ENCODE measurements around the gene ARID1B.
A peak's percentile ranks its signal among the peaks of the same experiment; 100 is the strongest.
"Not testable (repeated sequence)": the region's sequence is repeated elsewhere in the genome, so short reads cannot be mapped to it uniquely, and the experiment has no call there.

ARID1B gene

DNA sequence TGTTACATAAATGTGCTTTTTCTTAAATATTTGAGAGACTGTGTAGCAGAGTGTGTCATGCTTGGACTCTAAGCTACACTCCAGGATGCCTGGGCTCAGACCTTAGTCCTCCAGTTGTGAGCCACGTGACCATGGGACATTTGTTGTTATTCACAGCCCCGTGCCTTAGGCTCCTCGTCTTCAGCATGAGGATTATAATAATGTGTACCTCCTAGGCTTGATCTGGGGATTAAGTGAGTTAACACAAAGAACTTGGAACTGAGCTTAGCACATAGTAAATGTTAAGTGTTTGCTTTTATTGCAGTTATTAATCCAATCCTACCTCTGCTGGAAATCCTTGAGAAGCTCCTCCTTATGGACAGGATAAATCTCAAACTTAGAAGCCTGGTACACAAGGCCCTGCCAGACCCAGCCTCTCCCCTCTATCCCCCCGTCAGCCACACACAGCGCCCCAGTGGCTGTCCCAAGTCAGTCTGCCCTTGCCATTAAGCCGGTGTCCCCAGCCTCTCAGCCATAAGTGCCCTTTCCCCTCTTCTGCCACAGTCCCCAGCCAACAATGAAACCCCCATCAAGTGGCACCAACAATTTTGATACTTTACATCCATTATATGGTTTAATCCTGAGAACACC, 368.6 kb downstream of the ARID1B start:
- no peak for DNase-seq

DNA sequence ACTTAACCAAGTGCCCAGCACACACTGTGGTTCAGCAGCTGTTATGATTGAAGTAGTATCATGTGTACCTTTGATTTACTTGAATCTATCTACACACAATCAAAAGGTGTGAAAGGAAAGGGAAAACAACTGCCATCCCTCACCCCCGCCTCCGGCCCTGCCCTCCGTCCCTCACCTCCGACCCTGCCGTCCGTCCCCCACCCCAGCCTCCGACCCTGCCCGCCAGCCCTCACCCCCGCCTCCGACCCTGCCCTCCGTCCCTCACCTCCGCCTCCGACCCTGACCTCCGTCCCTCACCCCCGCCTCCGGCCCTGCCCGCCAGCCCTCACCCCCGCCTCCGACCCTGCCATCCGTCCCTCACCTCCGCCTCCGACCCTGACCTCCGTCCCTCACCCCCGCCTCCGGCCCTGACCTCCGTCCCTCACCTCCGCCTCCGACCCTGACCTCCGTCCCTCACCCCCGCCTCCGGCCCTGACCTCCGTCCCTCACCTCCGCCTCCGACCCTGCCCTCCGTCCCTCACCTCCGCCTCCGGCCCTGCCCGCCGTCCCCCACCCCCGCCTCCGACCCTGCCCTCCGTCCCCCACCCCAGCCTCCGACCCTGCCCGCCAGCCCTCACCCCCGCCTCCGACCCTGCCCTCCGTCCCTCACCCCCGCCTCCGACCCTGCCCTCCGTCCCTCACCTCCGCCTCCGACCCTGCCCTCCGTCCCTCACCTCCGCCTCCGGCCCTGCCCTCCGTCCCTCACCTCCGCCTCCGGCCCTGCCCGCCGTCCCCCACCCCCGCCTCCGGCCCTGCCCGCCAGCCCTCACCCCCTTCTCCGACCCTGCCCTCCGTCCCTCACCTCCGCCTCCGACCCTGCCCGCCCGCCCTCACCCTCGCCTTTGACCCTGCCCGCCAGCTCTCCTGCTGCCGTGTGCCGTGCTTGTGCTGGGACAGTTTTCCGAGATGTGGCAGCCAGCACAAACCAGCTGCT, 370.2 kb downstream of the ARID1B start:
- not testable (repeated sequence) for DNase-seq

DNA sequence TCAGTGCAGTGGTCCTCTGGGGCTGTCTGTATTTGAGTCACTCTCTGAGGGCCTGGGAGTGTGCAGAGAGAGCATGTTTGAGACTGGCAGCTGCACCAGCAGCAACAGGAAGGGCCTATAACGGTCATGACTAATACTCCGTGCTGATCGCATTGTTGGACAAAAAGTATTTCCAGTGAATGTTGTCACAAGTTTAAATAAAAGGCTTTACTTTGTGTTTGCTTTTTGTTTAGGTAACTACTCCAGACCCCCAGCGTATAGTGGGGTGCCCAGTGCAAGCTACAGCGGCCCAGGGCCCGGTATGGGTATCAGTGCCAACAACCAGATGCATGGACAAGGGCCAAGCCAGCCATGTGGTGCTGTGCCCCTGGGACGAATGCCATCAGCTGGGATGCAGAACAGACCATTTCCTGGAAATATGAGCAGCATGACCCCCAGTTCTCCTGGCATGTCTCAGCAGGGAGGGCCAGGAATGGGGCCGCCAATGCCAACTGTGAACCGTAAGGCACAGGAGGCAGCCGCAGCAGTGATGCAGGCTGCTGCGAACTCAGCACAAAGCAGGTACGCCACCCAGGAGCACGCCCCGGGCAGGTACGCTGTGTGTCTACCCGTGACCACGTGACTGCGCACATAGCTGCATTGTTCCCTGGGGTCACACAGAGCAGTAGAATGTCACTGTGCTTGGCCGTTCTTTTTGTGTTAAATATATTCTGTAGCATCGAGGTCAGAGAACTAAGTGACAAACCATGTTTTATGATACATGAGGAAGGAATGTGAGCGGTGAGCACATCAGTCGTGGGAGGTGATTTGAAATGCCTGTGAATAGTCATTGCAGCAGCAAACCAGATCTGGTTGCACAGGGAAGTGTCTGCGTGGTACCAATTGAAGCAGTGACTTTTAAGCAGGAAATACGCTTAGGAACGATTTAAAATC, 371.5 kb downstream of the ARID1B start:
- peak in 1 of 2 experiments; percentile 30 for DNase-seq

DNA sequence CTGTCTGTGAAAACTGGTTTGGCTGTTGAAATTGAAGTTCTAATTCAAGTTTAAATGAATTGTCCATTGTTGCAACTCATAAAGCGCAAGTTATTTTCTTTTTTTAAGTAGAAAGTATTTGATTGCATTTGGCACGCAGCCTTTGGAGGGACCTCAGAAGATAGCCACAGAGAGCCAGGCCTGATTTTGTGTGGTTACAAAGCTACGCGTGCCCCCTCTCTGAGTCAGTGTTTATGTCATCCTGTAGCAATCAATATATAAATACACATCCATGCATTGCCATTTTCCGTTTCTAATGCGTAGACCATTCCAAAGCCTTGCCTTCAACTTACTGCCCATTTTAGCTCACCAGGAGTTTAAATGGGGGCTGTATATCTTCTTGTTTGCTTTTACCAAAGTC, 372.9 kb downstream of the ARID1B start:
- no peak for DNase-seq

DNA sequence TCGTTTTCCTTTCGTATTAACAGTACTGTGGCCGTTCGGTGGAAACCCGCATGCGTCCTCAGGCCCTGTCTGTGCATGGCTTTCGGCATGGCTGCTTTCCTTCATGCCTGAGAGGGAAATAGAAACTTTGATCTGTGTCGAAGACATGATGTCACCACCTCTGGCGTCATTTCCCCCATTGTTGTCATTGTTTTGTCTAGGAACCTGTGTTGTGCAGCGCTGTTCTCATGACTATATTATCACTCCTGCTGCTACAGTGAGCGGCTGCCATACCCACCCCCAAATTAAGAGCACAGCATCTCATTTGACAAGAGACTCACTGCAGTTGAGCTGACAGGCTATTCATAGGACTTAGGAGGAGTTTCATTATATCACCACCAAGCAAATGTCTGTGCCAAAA, 373.9 kb downstream of the ARID1B start:
- no peak for DNase-seq

DNA sequence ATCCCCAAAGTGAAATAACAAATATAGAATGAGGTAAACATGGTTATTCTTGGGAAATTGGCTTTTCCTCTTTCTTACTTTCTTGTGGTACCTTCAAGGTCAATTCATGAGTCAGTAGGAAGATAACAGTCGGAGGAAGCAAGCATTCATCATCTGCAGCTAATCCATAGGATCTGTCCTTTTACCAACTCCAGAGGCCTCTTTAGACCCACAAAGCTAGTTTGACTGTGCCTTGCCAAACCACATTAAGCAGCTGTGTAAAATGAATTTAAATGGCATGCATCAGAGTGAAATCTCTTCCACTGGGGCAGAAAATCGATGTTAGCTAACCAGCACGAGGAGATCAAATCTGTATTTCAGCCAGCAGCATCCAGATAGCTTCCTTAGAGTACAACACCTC, 374.8 kb downstream of the ARID1B start:
- DNase-seq: no peak

DNA sequence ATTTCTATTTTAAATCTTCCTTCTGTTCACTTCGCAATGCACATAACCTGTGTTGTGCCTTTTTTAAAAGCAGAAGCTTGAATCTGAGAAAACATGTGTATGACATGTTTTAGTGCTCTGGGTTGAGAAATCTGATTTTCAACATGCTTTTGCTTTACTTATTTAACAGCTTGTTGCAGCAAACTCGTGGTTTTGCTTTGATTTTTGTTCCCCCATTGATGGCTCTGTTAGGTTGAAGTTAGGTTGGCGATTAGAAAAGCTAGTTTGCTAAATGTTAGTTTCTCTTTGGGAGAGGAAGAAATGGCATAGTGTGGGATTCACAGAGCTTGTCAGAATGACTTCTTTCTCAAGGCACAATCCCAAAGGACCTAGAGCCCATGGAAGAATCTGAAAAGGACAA, 375.4 kb downstream of the ARID1B start:
- no peak for DNase-seq

DNA sequence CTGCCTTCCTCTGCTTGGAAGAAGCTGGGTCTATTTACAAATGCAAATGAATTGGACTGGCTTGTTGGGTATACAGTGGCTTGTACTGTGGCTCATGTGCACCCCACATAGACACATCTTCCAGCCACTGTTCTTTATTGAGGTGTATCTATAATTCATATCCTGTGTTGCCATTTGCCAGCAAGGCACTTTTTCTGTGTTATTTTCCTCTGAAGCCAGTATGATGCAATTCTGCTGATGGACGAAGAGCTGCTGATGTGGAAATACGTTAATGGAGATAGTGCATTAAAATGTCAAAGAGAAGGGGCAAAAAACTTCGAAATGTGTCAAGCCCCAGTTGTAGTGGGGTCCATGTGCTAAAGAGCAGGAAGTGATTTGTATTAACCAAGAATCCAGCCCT, 378.6 kb downstream of the ARID1B start:
- no peak for DNase-seq

DNA sequence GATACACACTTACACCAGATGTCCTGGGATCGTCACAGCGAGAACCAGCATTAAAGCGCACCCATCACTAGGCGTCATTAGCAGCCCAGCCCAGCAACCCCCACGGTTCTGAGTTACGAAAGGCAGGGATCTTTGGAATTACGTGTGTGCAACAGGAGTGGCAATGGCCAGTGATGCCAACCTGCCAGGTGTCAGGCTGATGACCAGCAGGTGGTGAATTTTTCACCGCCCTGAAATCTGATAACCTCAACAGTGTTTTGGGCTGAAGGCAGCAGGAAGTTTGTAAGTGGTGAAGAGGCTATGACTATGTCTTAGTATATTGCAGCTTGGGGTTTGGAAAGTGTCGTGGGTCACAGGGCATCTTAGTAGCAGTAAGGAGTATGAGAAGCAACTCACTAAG, 380.1 kb downstream of the ARID1B start:
- no peak for DNase-seq

DNA sequence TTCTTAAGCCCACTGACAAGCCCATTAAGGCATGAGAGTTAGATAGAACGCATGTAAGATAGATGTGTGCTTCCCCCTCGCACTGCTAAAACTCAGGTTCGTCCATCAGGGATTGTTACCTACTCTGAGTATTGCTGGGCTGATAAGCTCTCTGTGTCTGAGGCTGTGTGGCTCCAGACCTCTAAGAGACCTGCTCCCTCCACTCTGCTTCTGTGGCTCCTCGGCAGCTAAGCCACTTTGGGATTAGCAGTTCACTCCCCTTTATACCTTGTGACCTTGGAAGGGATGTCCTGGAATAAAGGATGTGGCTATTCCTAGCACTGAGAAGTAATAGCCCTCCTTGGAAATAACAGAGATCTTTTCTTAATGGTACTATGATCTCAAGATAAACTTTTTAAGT, 381.3 kb downstream of the ARID1B start:
- no peak for DNase-seq

DNA sequence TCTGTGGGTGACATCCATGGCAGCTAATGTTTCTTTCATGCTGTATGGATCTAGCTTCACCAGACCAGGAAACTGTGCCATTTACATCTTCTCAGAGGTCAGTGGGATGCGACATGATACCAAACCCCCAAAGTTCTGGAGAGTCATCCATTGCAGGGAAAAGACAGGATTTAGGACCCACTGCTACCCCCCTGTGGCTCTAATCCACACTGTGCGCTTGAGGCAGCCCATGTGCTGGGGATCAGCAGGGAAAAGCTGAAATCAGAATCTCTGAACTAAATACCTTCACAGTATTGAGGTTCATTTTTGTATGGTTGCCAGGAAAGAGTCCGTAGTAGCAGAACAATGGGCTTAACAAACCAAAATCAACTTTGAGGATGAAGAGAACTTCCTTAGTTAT, 381.7 kb downstream of the ARID1B start:
- DNase-seq: no peak

DNA sequence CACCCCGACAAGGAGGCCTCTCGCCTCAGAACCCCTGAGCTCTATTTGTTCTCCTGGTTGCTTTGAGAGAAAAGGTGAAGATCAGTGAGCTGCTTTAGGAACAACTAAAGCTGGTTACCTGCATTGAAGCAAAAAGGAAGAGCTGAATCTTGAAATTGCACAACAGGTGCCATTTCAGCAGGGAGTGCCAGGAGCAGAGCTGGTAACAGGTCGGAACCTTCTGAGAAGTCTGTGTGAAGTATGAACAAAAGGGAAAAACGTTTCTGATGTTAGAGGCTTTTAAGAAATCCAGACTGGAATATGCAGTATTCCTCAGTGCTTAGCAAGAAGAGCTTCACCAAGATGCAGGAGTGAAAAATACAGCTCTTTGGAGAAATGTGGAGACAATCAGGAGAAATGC, 382.2 kb downstream of the ARID1B start:
- DNase-seq: no peak

DNA sequence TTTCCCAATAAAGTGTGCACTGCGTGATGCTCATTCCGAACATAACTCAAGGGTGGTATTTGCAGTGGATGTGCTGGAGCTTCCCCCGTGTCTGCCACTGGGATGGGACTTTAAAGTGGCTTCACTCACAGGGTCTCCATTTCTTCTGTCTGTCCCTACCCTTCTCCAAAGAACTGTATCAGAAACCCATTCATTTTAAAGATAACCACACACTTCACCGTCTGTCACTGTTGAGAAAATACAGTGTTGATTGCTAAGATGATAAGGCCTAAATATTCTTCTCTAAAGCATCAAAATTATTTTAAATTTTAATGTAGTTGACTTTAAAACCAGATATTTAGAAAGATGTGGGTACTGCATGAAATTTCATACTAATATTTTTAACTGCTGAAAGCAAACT, 384.7 kb downstream of the ARID1B start:
- no peak for DNase-seq

DNA sequence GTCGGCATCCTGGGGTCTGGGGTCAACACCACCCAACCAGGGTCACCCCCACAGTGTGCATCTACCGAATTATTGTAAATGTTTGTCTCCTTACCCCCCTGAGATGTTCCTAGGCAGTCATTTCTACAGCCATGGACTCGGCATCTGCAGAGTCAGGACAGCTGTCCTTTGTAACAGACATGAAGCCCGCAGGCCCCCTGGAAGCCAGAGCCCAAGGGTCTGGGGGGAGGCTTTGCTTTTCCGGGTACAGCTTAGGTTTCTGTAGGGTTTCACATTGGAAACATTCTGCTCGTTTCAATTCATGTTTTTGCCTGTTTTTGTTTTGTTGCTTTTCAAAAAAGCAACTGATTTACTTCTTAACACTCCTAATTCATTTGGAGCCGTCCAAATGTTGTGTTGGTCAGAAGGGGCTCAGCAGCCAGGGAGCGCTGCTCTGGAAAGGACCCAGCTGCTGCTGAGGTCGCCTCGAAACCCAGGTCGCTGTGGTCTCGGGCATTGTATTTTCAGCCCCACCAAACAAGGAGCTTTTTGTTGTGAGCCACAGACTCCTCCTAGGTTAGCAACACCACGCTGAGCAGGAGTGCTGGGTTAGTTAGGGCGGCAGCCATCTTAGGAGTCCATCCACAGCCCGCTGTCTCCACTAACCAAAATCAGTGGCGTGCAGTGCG, 385.7 kb downstream of the ARID1B start:
- DNase-seq: no peak

DNA sequence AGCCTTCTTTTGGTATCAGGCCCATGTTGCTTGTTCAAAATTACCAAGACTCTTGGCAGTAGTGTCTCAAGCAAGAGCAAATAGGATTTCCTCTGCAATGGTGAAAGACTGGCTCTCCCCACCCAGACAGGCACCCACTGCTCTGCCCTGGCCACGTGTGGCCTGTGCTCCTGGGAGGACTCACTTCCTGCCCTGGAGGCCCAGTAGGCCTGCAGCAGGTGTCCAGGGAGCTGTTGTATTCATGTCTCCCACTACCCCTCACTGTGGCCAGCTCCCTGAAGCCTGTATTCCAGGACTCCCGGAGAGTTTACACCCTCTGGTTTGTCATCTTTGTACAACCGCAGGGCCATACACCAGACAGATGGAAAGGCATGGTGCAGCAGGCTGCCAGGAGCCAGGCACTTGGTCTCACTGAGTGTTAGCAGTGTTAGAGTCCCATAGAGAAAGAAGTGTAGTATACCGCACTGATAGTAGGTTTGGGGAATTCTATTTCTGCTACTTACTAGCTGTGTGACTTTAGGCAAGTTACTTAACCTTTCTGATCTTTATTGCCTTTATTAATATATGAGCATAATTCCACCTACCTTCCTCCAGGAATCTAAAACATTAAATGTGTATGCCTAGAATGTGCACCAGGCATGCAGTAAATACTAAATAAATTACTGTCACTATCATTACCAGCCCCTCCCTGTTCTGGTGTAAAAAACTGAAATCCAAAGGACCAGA, 386.4 kb downstream of the ARID1B start:
- DNase-seq: no peak

DNA sequence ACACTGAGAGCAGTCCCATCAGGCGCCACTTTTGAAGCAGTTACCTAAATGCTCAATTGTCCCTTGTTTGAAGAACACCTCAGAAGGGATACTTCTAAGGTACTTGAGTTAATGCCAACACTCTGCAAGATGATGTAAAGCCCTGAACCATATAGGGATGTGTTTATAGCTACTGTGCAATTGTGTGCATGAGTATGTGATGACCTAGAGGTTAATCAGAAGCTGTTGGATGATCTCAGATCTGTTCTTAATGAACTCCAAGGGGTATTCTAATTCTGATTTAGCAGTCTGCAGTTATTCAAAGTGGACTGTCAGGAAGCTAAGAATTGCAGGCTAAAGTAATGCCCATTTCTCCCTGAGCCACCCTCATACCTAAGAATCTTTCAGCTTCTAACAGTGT, 387.8 kb downstream of the ARID1B start:
- no peak for DNase-seq

DNA sequence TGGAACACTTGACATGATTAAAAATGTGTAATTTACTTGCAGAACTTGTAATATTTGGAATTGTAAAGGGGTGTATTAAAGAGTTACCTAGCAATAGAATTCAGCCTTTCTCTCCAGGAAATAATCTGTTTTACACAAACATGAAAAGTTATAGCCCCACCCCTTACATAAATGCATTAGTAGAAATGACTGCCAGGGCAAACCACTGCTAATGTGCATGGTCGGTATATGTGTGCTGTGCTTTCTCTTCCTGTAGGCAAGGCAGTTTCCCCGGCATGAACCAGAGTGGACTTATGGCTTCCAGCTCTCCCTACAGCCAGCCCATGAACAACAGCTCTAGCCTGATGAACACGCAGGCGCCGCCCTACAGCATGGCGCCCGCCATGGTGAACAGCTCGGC, 389.6 kb downstream of the ARID1B start:
- no peak for DNase-seq

DNA sequence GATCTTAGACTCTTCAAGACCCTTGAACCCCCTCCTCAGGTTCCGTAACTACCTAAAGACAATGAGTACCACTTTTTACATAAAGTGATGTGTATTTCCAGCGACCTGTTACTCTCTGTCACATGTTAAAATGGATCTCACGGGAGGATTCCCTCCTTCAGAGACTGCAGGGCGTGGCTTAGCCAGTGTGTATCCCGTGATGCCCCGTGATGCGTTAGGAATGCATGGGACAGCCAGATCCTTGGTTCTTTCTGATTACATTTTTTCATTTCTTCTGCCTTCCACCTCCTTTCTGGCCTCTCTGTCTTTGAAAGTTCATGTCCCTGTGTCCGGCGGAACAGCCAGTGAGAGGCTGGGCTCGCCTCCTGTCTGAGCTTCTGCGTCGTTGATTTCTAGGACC, 390.7 kb downstream of the ARID1B start:
- no peak for DNase-seq

DNA sequence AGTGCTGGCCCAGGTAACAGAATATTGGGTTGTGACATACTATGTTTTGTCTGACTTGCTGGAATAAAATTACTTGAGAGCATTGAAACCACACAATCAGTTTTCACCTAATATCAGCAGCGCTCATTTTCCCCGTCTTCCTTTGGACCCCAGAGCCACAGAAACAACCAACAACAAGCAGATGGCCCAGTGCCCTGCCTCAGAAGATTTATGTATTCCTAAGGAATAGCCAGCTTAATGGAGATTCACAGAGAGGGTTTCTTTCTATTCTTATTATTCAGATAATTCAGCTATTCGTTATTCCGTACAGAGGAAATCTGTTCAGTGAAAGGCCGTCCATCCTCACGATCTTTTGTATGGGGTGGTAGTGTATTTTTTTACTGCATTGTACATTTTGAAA, 391.3 kb downstream of the ARID1B start:
- no peak for DNase-seq

DNA sequence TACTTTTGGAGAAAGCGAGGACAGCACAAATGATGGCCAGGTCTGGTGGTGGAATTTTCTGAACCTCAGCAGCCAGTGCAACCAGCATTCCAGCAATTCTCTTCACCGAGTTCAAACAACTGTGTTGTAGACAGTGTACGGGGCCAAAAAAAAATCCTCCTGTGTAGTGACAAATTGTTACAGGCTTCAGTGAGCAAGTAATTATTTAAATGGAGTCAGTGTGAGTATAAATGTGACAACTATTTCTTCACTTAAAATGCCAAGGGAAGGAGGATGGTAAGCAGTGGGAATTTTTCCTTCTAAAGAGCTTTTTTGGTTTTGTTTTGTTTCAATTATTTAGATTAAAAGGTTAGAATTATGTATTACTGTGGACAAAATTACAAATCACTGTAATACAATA, 392.0 kb downstream of the ARID1B start:
- no peak for DNase-seq

DNA sequence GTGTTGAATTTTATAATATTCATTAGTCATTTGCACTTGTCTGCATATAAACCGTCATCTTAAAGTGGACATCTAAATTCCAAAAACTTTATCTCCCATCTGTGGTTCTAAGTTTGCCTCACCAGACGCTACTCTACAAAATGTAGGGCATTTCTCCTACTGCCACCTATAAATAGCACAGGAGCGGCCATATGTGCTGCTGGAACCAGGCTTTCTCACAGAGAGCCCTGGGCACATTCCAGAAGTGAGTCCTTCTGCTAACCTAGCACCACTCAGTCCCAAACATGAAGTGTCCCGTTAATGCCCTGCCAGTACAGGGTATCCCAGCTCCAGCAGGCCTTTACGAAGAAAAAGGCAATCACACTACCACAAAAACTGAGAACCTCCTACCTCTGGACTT, 392.5 kb downstream of the ARID1B start:
- DNase-seq: peak; percentile 79 to 87

DNA sequence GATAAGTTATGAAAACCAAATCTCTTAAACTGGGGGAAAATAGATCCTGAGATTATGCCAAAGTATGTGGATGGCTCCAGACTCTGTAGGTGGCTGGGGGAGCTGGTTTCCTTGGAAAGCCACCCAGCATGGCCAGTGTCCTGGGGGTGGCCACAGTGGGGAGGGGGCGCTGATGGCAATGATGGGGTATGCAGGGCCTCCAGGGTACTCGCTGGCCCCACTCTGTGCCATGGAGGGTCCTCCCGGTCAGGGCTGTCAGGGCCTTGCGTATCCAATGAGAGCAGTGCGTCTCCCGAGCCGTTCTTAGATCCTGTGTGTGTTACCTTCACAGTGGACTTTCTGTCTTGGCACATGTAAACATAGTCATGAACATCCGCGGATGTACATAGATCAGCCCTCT, 393.4 kb downstream of the ARID1B start:
- no peak for DNase-seq
